GM12874 (cell line): Measurements from ENCODE around the gene FOXJ3.

Source experiments
- TF ChIP-seq, protein P1 (sequence below): IDR thresholded peaks from 2 replicates; pipeline ENCODE4 v1.5.1; 2011; ENCODE audit warnings: low read depth, mild to moderate bottlenecking, control low read depth, low read length, moderate library complexity; ENCODE audit not compliant: insufficient read depth

FOXJ3 gene

DNA sequence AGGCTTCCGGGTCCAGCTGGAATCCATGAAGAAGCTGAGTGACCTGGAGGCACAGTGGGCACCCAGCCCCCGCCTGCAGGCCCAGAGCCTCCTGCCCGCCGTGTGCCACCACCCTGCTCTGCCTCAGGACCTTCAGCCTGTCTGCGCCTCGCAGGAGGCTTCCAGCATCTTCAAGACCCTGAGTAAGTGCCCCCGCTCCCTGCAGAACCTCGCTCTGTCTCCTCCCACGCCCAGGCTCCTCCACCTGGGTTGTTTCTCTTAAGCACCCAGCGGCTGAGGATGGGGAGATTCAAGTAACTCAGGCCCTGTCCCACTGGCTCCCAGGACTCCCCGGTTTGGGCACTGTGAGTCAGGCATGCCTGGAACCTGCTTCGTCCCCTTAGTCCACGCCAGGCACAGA lies 180.3 kb downstream of the FOXJ3 start:
- TF ChIP-seq, protein P1, sequence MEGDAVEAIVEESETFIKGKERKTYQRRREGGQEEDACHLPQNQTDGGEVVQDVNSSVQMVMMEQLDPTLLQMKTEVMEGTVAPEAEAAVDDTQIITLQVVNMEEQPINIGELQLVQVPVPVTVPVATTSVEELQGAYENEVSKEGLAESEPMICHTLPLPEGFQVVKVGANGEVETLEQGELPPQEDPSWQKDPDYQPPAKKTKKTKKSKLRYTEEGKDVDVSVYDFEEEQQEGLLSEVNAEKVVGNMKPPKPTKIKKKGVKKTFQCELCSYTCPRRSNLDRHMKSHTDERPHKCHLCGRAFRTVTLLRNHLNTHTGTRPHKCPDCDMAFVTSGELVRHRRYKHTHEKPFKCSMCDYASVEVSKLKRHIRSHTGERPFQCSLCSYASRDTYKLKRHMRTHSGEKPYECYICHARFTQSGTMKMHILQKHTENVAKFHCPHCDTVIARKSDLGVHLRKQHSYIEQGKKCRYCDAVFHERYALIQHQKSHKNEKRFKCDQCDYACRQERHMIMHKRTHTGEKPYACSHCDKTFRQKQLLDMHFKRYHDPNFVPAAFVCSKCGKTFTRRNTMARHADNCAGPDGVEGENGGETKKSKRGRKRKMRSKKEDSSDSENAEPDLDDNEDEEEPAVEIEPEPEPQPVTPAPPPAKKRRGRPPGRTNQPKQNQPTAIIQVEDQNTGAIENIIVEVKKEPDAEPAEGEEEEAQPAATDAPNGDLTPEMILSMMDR = no peak

DNA sequence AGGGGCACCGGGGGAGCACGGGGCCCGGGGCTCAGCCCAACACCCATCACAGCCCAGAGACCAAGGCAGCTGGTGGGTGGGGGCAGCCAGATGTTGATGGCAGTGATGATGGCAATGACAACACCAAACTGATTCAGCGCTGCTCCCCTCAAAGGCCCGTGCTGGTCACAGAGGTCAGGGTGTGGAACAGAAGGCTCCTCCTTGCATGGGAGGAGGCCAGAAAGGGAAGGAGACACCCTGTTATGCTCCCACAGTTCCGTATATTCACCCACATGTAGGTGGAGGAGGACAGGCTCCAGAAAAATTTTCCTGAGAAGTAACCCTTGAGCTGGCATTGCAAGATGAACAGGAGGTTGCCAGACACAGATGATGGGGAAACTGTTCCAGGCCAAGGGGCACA lies 181.4 kb downstream of the FOXJ3 start:
- TF ChIP-seq, protein P1 = no peak

DNA sequence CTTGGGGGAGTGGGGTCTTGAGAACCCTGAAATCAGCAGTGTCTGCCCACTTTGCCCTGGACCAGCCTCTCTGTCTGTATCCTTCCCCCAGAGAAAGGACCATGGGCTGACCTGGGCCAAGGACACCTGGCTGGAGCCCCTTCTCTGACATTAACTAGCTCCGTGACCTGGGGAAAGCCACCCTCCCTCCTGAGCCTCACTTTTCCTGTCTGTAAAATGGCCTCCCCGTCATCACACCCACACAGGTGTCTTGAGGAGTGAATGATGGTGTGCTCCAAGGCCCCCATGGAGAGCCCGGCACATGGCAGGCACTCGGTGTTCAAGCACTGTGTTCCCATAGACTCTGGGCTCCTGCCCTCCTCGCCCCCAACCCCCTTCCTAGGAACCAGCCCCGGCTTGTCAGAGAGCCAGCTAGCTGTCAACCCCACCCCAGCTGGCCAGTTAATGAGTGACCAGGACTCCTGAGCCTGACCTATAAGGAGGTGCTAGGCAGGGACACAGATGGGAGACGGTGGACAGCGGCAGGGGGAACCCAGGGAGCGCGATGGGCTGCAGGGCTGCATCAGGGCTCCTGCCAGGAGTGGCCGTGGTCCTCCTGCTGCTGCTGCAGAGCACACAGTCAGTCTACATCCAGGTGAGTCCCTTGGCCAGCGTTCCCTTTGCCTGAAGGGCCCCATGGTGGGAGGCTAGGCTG lies 182.0 kb downstream of the FOXJ3 start, which contains the start of gene GUCA2B:
Gene GUCA2B (plus strand): TSS at position 504 of the 694 bp plus-strand sequence. CDS start 41 bp downstream, at position 545.
- TF ChIP-seq, protein P1 = no peak

DNA sequence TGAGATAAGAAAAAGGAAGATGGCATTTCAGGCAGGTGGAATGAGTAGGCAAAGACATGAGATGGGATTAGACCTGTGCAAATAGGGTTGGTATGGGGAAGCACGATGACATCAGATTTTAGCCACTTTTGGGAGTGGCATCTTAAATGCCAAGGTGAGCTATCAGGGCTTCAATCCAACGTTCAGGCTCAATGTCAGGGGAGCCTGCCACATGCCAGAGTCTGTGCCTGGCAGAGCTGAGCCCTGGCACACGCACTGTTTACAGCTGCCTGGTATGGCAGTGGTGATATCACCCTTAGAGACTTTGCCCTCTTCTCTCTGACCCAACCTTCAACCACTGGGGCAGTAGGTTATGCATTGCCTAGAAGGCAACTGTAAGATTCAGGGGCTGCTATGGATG lies 182.9 kb downstream of the FOXJ3 start:
- TF ChIP-seq, protein P1 = no peak

DNA sequence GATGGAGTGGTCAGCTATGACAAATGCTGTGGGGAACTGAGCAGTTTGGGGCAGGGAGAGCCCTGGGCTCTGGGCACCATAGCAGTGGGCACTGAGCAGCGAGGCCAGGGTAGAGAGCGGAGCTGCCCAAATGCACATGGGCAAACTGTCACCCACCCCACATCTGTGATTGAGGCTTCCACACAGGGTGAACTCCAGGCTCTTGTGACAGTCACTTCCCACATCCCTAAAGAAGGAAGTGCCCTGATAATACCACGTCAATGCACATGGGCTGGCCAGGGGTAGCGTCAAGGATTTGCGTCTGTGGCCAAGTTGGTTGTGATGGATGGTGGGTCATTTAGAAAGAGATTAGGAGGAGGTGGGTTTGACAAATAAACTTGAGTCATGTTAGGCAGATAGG lies 184.4 kb downstream of the FOXJ3 start:
- TF ChIP-seq, protein P1 = no peak

DNA sequence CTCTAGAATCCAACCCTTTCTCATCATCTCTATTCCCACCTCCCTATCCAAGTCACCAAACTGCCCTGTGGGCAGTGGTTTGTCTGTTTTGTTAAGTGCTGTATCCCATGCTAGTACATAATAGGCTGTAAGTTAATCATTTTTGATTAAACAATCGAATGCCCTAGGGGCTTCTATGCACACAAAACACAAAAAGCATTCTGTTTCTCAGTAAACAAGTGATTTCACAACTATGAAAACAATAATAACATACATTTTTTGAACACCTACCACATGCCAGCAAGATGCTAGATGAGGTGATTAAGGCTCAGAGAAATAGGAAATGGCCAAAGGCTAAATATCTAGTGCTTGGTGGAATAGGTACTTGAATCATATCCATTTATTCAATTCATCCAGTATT lies 186.9 kb downstream of the FOXJ3 start:
- TF ChIP-seq, protein P1 = no peak

DNA sequence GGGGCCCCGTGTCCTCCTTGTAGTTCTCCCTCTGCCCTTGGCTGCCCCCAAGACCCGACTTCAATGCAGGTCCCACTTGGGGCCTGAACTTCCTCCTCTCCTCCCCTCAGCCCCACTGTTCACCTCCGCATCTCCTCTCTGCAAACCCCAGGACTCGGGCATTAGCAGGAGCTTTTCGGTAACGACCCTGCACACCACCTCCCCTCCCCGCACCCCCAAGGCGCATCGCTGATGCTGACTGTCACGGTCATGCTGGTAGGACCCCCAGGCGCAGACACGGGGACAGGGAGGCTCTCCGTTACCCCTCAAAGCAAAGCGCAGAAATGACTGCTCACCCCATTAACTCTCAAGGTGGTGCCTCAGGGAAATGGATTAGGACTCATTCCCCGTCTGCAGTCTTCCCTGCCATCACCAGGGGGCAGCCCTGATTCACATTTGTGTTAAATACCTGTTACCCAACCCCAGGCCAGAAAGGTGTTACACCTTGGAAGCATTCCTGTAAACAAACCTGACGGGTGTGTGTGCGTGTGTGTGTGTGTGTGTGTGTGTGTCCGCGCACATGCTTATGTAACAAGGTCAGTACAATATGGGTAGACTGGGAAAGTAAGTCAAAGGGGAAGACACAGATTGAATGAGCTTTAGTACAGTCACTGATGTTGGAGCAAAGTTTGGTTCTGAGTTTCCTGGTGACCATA lies 188.3 kb downstream of the FOXJ3 start:
- TF ChIP-seq, protein P1 = peak; percentile 91
